ENCODE results near the gene APOL2.
A peak's percentile ranks its signal among the peaks of the same experiment; 100 is the strongest.
"Not testable (repeated sequence)": the region's sequence is repeated elsewhere in the genome, so short reads cannot be mapped to it uniquely, and the experiment has no call there.

Gene APOL2

GRCh38 chr22:36208162-36208765, 31.1 kb downstream of the APOL2 start:
- Histone ChIP-seq H3K79me2 (ENCODE audit: low read length) (no peaks in the 10 kb centered on the region), H3K4me1 (ENCODE audit: low read length) (no peaks in the 10 kb centered on the region), H3K4me2 (ENCODE audit: low read depth, low read length) (no peak overlapping the region), H3K36me3 (replicated peaks; ENCODE audit: insufficient read depth, low read length) (no peaks in the 10 kb centered on the region), H3F3A (ENCODE audit: insufficient read depth, low read length) (0 out of 2 replicates have a peak, but pooled peaks cover 3% of the 10 kb centered on the region), H3K27ac (ENCODE audit: low read length) (no peak overlapping the region), H3K4me3 (ENCODE audit: low read length) (no peak overlapping the region), H4K20me1 (ENCODE audit: insufficient read depth, low read length) (no peaks in the 10 kb centered on the region), H3K9me3 (replicated peaks; ENCODE audit: insufficient read depth, low read length) (no peaks in the 10 kb centered on the region), H3K27me3 (replicated peaks; ENCODE audit: insufficient read depth, low read length) (no peaks in the 10 kb centered on the region), H3K9ac (ENCODE audit: low read length) (no peak overlapping the region), H2AFZ (ENCODE audit: low read length) (no peak overlapping the region), H3K9me2 (replicated peaks; ENCODE audit: insufficient read depth, low read length) (no peaks in the 10 kb centered on the region)
- no peak for TF ChIP-seq EZH2 (optimal IDR thresholded peaks at IDR 0.05; ENCODE audit: low read depth, low read length)
- no peak for TF ChIP-seq CTCF (IDR thresholded peaks at IDR 0.05; ENCODE audit: low read length)
- no peak for DNase-seq

- DNase-seq, result no peak
- H2AFZ ChIP-seq (ENCODE audit: low read length), result no peak overlapping the region
- no peak overlapping the region for H3K9ac ChIP-seq (ENCODE audit: low read length)
- H3K4me3 ChIP-seq (ENCODE audit: low read length), result no peak overlapping the region
- no peaks in the 10 kb centered on the region for H3K27me3 ChIP-seq (replicated peaks; ENCODE audit: insufficient read depth, low read length)
- H3F3A ChIP-seq (ENCODE audit: insufficient read depth, low read length), result 0 out of 2 replicates have a peak, but pooled peaks cover 3% of the 10 kb centered on the region
- TF ChIP-seq EZH2 (optimal IDR thresholded peaks at IDR 0.05; ENCODE audit: low read depth, low read length), result no peak
- no peak for TF ChIP-seq CTCF (IDR thresholded peaks at IDR 0.05; ENCODE audit: low read length)
- TF ChIP-seq EZH2phosphoT487 (IDR thresholded peaks at IDR 0.05; ENCODE audit: low read length), result no peak
- H3K4me2 ChIP-seq (ENCODE audit: low read depth, low read length), result no peak overlapping the region
- H4K20me1 ChIP-seq (ENCODE audit: insufficient read depth, low read length), result no peaks in the 10 kb centered on the region
- H3K9me2 ChIP-seq (replicated peaks; ENCODE audit: insufficient read depth, low read length), result no peaks in the 10 kb centered on the region
- H3K79me2 ChIP-seq (ENCODE audit: low read length), result no peaks in the 10 kb centered on the region
- no peaks in the 10 kb centered on the region for H3K9me3 ChIP-seq (replicated peaks; ENCODE audit: insufficient read depth, low read length)
- no peaks in the 10 kb centered on the region for H3K4me1 ChIP-seq (ENCODE audit: low read length)
- no peak overlapping the region for H3K27ac ChIP-seq (ENCODE audit: low read length)
- H3K36me3 ChIP-seq (replicated peaks; ENCODE audit: insufficient read depth, low read length), result no peaks in the 10 kb centered on the region
Observed at GRCh38 chr22:36206255-36206654, 33.1 kb downstream of the APOL2 start.

- not testable (repeated sequence) for H3K4me1 ChIP-seq (ENCODE audit: low read length); H3K36me3 ChIP-seq (replicated peaks; ENCODE audit: insufficient read depth, low read length); H3K27ac ChIP-seq (ENCODE audit: low read length); H2AFZ ChIP-seq (ENCODE audit: low read length); H3K4me3 ChIP-seq (ENCODE audit: low read length); H3K4me2 ChIP-seq (ENCODE audit: low read depth, low read length); H3K9me3 ChIP-seq (replicated peaks; ENCODE audit: insufficient read depth, low read length); H4K20me1 ChIP-seq (ENCODE audit: insufficient read depth, low read length); H3K9ac ChIP-seq (ENCODE audit: low read length); DNase-seq; H3F3A ChIP-seq (ENCODE audit: insufficient read depth, low read length); H3K9me2 ChIP-seq (replicated peaks; ENCODE audit: insufficient read depth, low read length); H3K79me2 ChIP-seq (ENCODE audit: low read length); H3K27me3 ChIP-seq (replicated peaks; ENCODE audit: insufficient read depth, low read length)
Observed at GRCh38 chr22:36205573-36205972, 33.8 kb downstream of the APOL2 start.

- TF ChIP-seq EZH2phosphoT487 (IDR thresholded peaks at IDR 0.05; ENCODE audit: low read length) (no peak), EZH2 (optimal IDR thresholded peaks at IDR 0.05; ENCODE audit: low read depth, low read length) (no peak), CTCF (IDR thresholded peaks at IDR 0.05; ENCODE audit: low read length) (no peak)
- Histone ChIP-seq H3K9ac (ENCODE audit: low read length) (no peak overlapping the region), H3K9me2 (replicated peaks; ENCODE audit: insufficient read depth, low read length) (no peaks in the 10 kb centered on the region), H2AFZ (ENCODE audit: low read length) (0 out of 2 replicates have a peak overlapping the region, but pooled peaks have one; percentile 17), H3K79me2 (ENCODE audit: low read length) (no peaks in the 10 kb centered on the region), H3K4me1 (ENCODE audit: low read length) (no peaks in the 10 kb centered on the region), H4K20me1 (ENCODE audit: insufficient read depth, low read length) (no peaks in the 10 kb centered on the region), H3K27me3 (replicated peaks; ENCODE audit: insufficient read depth, low read length) (no peaks in the 10 kb centered on the region), H3F3A (ENCODE audit: insufficient read depth, low read length) (0 out of 2 replicates have a peak, but pooled peaks cover 3% of the 10 kb centered on the region), H3K4me2 (ENCODE audit: low read depth, low read length) (peak overlapping the region; percentile 31), H3K9me3 (replicated peaks; ENCODE audit: insufficient read depth, low read length) (no peaks in the 10 kb centered on the region), H3K27ac (ENCODE audit: low read length) (no peak overlapping the region), H3K4me3 (ENCODE audit: low read length) (no peak overlapping the region), H3K36me3 (replicated peaks; ENCODE audit: insufficient read depth, low read length) (no peaks in the 10 kb centered on the region)
- DNase-seq, result no peak
Observed at GRCh38 chr22:36204632-36205015, 34.7 kb downstream of the APOL2 start.
